ENCODE results near the gene COL4A2.

GRCh38 chr13:110345266-110345665 is 38.2 kb downstream of the COL4A2 start:
- TF ChIP-seq POLR2A (IDR thresholded peaks at IDR 0.05) (no peak), CTCF (IDR thresholded peaks at IDR 0.05) (no peak)
